HG03439 (cell line): Measurements from ENCODE around the gene UNC13D.
A peak's percentile ranks its signal among the peaks of the same experiment; 100 is the strongest.
"Not testable (repeated sequence)": the region's sequence is repeated elsewhere in the genome, so short reads cannot be mapped to it uniquely, and the experiment has no call there.

Experiments
- ATAC-seq: cut with Tn5 transposase; IDR thresholded peaks from one replicate; pipeline ENCODE4 v1.9.1; 2021; ENCODE audit warnings: mild to moderate bottlenecking, moderate library complexity; ENCODE audit not compliant: unreplicated experiment

Gene UNC13D

GRCh38 chr17:75875182-75875939 is 31.2 kb upstream of the UNC13D start:
- no peak for ATAC-seq

- ATAC-seq: no peak
These were observed 30.3 kb upstream of the UNC13D start for GRCh38 chr17:75874323-75875181.

DNA sequence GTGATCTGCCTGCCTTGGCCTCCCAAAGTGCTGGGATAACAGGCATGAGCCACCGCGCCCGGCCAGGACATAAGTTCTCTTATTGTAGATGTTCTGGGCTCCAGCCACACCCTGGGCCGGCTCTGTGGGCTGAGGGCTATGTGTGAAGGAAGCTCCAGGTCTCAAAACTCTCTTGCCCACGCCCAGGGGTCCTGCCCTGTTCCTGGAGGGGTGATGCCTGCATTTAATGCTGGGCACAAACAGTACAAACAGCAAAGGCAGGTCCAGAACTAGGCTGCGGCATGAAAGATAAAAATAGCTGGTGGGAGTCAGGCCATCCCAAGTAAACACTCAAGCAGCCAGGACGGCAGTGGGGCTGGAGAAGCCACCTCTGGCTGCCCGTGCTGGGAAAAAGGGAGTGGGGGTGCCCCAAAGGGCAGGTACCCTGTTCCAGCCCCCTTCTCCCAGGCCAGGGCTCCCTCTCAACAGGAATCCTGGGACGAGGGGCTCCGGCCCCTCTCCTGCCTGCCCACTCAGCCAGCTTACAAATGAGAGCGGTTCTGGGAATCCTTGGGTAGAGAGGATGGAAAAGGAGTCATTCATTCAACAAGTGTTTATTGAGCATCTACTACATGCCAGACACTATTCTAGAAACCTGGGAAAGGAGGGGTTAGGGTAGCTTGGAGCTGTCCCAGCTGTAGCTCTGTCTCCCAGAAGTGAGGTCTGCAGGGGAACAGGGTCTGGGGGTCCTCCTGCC is 29.6 kb upstream of the UNC13D start:
- no peak for ATAC-seq

DNA sequence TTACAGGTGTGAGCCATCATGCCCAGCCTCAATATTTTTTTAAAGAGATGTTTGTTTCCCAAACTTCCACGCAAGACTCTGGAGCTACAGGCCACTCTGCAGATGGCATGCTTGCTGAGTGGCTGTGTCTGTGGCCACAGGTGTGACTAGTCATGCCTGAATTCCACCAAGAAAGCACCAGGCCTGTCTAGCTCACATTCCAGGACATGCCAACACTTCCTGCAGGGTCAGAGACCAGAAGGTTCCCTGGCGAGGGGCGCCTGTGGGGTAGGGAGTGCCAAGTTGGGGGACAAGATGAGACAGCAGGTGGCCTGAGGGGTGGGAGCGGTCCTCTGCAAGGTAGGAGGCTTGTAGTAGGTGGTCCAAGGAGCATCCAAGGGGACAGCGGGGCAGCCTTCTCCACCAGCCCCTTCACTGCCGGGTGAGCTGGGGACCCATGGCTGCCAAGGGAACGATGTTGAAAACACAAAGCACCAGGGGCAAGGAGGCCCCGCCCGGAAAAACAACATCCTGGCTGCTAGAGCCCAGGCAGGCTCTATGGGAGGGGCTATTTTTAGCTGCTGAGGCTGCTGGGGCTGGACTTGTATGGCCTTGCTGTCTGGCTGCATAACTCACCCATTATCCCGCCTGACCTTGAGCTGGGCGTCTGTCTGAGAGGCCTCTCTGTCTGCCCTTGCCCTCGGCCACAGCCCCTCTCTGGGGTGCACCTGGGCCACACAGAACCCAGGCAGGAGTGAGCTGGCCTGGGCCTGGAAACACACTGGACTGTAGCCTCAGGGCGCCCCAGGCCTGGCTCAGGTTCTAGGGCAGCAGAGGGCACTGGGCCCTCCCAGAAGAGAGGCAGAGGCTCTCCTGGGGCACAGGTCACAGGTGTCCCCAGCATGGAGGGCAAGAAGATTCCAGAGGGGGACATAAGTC is 28.5 kb upstream of the UNC13D start:
- no peak for ATAC-seq

DNA sequence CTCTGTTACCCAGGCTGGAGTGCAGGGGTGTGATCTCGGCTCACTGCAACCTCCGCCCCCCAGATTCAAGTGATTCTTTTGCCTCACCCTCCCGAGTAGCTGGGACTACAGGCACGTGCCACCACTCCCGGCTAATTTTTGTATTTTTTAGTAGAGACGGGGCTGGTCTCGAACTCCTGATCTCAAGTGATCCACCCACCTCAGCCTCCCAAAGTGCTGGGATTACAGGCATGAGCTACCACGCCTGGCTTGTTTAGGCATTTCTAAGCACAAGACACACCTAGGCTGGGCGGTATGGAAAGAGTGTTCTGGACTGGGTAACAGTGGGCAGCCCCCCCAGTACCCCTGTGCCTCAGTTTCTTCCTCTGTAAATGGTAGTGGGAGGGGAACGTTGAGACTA is 26.0 kb upstream of the UNC13D start:
- ATAC-seq: not testable (repeated sequence)

GRCh38 chr17:75869282-75870141 is 25.3 kb upstream of the UNC13D start:
- ATAC-seq: no peak

GRCh38 chr17:75868730-75869281 is 24.6 kb upstream of the UNC13D start:
- ATAC-seq: not testable (repeated sequence)

DNA sequence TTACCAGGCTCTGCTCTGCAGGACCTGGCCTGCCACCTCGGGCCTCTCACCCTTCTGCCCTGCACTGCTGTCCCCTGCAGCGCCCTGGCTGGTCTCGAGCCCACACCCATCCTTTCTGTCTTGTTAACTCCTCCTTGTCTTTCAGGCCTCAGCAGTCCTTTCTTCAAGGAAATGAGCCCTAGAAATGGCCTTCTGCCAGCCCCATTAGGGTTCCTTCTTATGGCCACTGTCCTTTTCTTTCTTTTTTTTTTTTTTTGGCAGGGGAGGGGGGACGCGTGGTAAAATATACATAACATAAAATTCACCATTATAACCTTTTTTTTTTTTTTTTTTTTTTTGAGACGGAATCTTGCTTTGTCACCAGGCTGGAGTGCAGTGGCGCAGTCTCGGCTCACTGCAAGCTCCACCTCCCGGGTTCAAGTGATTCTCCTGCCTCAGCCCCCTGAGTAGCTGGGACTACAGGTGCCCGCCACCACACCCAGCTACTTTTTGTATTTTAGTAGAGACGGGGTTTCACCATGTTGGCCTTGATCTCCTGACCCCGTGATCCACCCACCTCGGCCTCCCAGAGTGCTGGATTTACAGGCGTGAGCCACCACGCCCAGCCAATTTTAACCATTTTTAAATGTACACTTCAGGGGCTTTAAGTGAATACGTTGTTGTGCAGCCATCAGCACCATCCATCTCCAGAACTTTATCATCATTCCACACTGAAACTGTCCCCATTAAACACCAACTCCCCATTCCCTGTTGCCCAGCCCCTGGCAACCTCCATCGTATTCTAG is 21.4 kb upstream of the UNC13D start:
- ATAC-seq: not testable (repeated sequence)

GRCh38 chr17:75864887-75865286 is 20.7 kb upstream of the UNC13D start:
- ATAC-seq: peak; percentile 9

DNA sequence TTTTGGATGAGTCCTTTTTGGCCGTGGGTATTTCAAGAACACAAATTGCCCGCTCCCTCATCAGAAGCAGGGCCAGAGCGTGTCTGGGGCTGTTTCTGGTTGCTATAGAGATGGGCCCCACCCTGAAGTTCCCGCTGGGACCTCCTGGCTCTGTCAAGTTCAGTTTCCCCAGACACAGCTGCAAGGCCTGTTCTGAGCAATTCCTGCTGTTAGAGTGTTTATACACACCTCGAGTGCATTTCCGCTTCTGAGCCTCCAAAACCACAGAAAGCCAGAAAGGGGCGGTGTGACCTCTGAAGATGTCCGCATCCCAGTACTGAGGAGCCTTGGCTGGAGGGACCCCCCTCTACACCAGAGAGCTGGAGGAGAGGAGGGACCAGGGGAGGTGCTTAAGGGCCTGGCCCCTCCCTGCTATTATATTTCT is 20.3 kb upstream of the UNC13D start:
- peak; percentile 60 for ATAC-seq

DNA sequence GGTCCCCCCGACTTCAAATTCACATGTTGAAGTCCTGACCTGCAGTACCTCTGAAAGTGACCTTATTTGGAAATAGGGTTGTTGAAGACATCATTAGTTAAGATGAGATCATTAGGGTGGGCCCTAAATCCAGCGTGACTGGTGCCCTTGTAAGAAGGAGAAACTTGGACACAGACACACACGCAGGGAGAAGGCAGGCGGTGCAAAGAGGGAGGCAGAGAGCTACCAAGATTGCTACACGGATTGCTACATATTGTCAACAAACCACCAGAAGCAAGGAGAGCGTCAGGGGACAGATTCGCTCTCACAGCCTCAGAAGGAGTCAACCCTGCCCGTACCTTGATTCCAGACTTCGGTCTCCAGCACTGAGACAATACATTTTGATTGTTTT is 17.7 kb upstream of the UNC13D start:
- ATAC-seq: no peak

GRCh38 chr17:75859358-75859757 is 15.2 kb upstream of the UNC13D start:
- not testable (repeated sequence) for ATAC-seq

- ATAC-seq: peak; percentile 0
These were observed 12.0 kb upstream of the UNC13D start for GRCh38 chr17:75856062-75856756.

DNA sequence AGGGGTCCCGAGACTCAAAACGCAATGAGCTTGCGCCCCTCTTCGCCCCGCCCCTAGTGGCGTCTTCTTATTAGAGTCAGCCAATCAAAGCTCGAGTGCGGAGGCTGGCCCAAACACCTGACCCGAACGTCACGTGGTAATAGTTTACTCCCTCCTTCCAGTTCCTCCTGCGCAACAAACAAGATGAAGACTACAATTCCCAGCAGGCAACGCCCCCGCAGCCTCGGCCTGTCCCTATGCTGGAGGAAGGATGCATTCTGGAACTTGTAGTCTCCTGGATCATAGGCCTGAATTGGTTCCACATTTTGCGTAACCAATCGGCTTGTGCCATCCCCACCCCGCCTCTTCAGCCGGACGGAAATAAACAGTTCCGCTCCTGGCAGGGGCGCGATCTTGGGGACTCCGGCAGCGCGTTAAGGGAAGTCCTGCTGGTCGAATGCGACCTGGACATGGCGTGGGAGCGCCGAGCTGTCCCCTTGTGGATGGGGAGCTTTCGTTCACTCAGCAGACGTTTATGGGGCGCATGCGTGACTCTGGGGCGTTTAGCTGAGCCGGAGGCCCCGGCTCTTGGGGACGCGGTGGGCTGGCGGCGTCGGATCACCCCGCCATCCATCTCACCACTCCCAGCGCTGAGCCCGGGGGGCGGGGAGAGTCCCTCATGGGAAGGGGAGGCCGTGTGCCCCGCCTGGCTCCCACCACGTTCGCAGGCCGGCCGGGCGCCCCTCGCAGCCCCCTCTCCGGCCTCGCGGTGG is 11.3 kb upstream of the UNC13D start, which contains the start of gene WBP2:
Gene WBP2, minus strand, starts transcription at position 26 of the 752 bp plus-strand sequence. CDS start 38 bp downstream, outside the sequence.
- ATAC-seq: peak; percentile 87

- ATAC-seq: no peak
These were observed 10.7 kb upstream of the UNC13D start for GRCh38 chr17:75854881-75855309.

DNA sequence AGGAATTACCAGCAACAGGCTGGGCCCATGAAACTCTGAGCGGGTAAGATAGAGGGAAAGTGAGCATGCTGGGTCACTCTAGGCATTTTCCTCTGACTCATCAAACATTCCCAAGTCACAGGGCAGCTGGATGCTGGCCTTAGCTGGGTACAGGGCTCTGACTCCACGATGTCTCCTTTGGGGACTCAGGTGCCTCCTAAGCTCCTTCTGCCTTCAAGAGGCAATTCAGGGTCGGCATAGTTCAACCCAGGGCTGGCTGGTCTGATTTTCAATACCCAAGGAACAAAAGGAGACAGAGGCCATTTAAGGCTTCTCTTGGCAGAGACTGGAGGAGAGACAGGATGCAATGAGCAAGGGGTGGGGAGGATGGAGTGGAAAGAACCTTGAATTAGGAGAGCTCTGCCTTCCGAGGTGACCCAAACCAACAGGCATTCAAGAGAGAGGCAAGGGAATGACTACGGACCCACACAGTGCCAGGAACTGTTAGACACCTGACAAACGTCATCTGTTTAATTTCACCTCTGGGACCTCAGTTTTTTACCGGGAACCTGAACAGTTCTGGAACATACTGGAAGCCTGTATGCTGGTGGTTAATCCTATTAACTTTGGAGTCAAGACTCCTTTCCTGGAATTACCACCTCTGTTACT is 10.0 kb upstream of the UNC13D start:
- no peak for ATAC-seq
